Glutamatergic neuron (in vitro differentiated cells): ENCODE measurements around the gene DGKD. TPM values are rescaled to one million over a fixed set of nuclear protein-coding genes. Genes with fewer than 3 reads are reported as not detected.

ENCODE experiments used
- DNase-seq: peaks from one replicate; pipeline ENCODE4 v3.0.0; 2022
- H3K27ac Mint-ChIP-seq: one replicate; pipeline ENCODE4 v1.8.0; 2020; ENCODE audit warnings: mild to moderate bottlenecking, mixed read lengths, inconsistent platforms; ENCODE audit not compliant: unreplicated experiment
- H3K27me3 Mint-ChIP-seq: one replicate; pipeline ENCODE4 v1.8.0; 2020; ENCODE audit warnings: mild to moderate bottlenecking, moderate library complexity, mixed read lengths, inconsistent platforms; ENCODE audit not compliant: unreplicated experiment
- H3K36me3 Mint-ChIP-seq: one replicate; pipeline ENCODE4 v1.8.0; 2020; ENCODE audit warnings: mild to moderate bottlenecking, mixed read lengths, inconsistent platforms; ENCODE audit not compliant: unreplicated experiment
- H3K4me1 Mint-ChIP-seq: one replicate; pipeline ENCODE4 v1.8.0; 2020; ENCODE audit warnings: mild to moderate bottlenecking, low read depth, mixed read lengths, inconsistent platforms; ENCODE audit not compliant: unreplicated experiment
- H3K4me3 Mint-ChIP-seq: one replicate; pipeline ENCODE4 v1.8.0; 2020; ENCODE audit warnings: mild to moderate bottlenecking, mixed read lengths, inconsistent platforms; ENCODE audit not compliant: unreplicated experiment
- H3K9me3 Mint-ChIP-seq: one replicate; pipeline ENCODE4 v1.8.0; 2020; ENCODE audit warnings: mild to moderate bottlenecking, moderate library complexity, mixed read lengths, inconsistent platforms; ENCODE audit not compliant: unreplicated experiment
- CTCF ChIP-seq: fragments of 200-600 bp; sonication (generic); IDR thresholded peaks from one replicate; pipeline ENCODE4 v1.5.0; 2021; ENCODE audit not compliant: partially characterized antibody, unreplicated experiment
- total RNA-seq: library from RNA; stranded (reverse); fragmentation: NEBNext Ultra II Directional; extraction: Animal tissue kit (Norgen Biotek cat#: 25700); gene quantifications from one replicate; pipeline ENCODE4 v1.2.1, GENCODE V29; 2021; ENCODE audit not compliant: unreplicated experiment

Gene DGKD
- total RNA-seq, 1 donor from 2014 or later = 67.6 TPM

- H3K4me3 Mint-ChIP-seq = no peak overlapping the region
- no peaks in the 10 kb centered on the region for H3K36me3 Mint-ChIP-seq
- H3K27me3 Mint-ChIP-seq = peaks cover 4% of the 10 kb centered on the region
- no peak for TF ChIP-seq CTCF
- peaks cover 7% of the 10 kb centered on the region for H3K9me3 Mint-ChIP-seq
- H3K27ac Mint-ChIP-seq = no peak overlapping the region
- peaks cover 7% of the 10 kb centered on the region for H3K4me1 Mint-ChIP-seq
- no peak for DNase-seq
Measured at GRCh38 chr2:233342301-233342700, 12.0 kb upstream of the DGKD start.

- H3K9me3 Mint-ChIP-seq = peaks cover 7% of the 10 kb centered on the region
- H3K4me1 Mint-ChIP-seq = peaks cover under 1% of the 10 kb centered on the region
- H3K27ac Mint-ChIP-seq = no peak overlapping the region
- peaks cover 5% of the 10 kb centered on the region for H3K36me3 Mint-ChIP-seq
- no peak overlapping the region for H3K4me3 Mint-ChIP-seq
- DNase-seq = no peak
- H3K27me3 Mint-ChIP-seq = no peaks in the 10 kb centered on the region
- TF ChIP-seq CTCF = no peak
Measured at GRCh38 chr2:233343171-233343705, 11.1 kb upstream of the DGKD start.

- no peak for DNase-seq
- no peak for TF ChIP-seq CTCF
- H3K27me3 Mint-ChIP-seq = no peaks in the 10 kb centered on the region
- peaks cover 10% of the 10 kb centered on the region for H3K9me3 Mint-ChIP-seq
- H3K4me1 Mint-ChIP-seq = no peaks in the 10 kb centered on the region
- no peak overlapping the region for H3K27ac Mint-ChIP-seq
- peaks cover 5% of the 10 kb centered on the region for H3K36me3 Mint-ChIP-seq
- H3K4me3 Mint-ChIP-seq = no peak overlapping the region
Measured at GRCh38 chr2:233346376-233346775, 7.9 kb upstream of the DGKD start.

- no peaks in the 10 kb centered on the region for H3K4me1 Mint-ChIP-seq
- H3K27me3 Mint-ChIP-seq = peaks cover under 1% of the 10 kb centered on the region
- H3K4me3 Mint-ChIP-seq = no peak overlapping the region
- H3K27ac Mint-ChIP-seq = no peak overlapping the region
- TF ChIP-seq CTCF = no peak
- no peak for DNase-seq
- H3K9me3 Mint-ChIP-seq = peaks cover 10% of the 10 kb centered on the region
- peaks cover 5% of the 10 kb centered on the region for H3K36me3 Mint-ChIP-seq
Measured at GRCh38 chr2:233346930-233347329, 7.4 kb upstream of the DGKD start.

- Mint-ChIP-seq H3K4me3 (no peak overlapping the region), H3K36me3 (peaks cover 5% of the 10 kb centered on the region), H3K27ac (no peak overlapping the region), H3K27me3 (peaks cover 8% of the 10 kb centered on the region), H3K4me1 (peaks cover 6% of the 10 kb centered on the region), H3K9me3 (peaks cover 13% of the 10 kb centered on the region)
- DNase-seq = no peak
- TF ChIP-seq CTCF = no peak
Measured at GRCh38 chr2:233349005-233349998, 5.0 kb upstream of the DGKD start.
